ENCODE data around the gene SYCP2.

DNA sequence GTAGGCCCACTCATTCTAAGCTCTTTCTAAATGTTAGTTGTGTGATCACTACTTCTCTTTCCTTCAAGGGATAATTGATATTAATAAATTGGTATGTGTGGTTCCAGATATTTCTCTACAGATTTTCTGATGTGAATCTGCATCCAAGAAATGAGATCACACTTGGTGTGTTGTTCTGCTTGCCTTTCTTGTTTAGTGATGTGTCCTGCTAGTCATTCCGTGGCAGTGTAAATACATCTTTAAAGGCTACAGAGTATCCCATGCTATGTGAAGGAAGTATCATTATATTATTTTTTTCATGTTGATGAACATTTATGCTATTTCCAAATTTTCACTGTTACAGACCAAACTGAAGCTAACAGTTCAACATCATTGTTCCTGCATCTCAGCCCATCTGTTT is 38.0 kb upstream of the SYCP2 start:
- TF ChIP-seq POLR2A (IDR thresholded peaks at IDR 0.05; ENCODE audit: low read length) (no peak), GATA1 (IDR thresholded peaks at IDR 0.05; ENCODE audit: low read depth, low read length) (no peak)

Data from erythroblast (primary cell).